ENCODE data around the gene FAXDC2.
"Not testable (repeated sequence)": the region's sequence is repeated elsewhere in the genome, so short reads cannot be mapped to it uniquely, and the experiment has no call there.

The FAXDC2 gene

GRCh38 chr5:154830596-154830995 lies 19.8 kb downstream of the FAXDC2 start:
- no peak for DNase-seq (ENCODE audit: low read depth in 2 of 2)

GRCh38 chr5:154830219-154830595 lies 20.2 kb downstream of the FAXDC2 start:
- DNase-seq (ENCODE audit: low read depth in 2 of 2), result no peak

DNA sequence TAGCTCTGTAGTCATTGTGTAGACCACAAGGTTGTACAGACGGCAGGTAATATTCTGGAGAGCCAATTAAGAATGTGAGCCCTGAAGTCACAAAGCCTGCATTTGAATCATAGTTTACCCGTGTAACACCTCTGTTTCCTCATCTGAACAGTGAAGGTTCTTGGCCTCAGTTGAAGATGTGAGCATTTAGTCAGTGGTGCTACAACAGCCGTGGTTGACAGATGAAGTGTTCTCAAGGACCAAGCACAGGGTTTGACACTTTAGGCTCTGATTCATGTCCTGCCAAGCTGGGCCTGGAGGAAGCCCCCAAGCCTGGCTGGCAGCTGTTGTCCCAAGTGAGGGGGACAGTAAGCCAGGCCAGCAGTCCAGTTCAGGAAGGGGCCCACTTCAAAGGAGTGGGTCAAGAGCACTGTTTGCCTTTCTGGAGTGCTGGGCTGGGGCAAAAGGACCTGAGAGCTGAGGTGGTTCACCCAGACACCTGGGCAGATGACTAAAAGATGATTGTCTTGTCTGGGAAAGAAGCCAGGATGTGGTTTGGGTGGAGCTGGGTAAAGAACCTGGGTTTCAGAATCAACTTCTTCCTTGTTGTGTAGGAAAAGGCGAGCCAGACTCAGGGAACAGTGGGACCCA lies 20.7 kb downstream of the FAXDC2 start:
- peak in 1 of 2 donors; percentile 9 for DNase-seq (ENCODE audit: low read depth in 2 of 2)

DNA sequence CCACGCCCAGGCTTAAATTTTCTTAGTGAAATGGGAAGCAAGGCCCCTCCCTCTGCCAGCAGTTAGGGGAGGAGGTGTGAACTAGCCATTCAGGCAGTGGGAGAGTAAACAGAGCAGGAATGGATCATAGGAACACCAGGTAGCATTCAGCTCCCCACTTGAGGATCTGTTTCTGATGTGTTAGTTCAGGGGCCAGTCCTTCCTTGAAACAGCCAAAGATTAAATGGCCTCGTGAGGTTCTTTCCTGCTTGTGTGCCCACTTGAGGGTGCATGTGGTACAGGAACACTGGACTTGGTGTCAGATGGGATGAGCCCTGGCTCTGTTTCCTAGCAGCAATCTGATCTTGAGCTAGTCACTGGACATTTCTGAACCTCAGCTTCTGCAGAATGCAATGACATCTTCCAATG lies 21.2 kb downstream of the FAXDC2 start:
- DNase-seq (ENCODE audit: low read depth in 2 of 2), result no peak

- no peak for DNase-seq (ENCODE audit: low read depth in 2 of 2)
Measured at GRCh38 chr5:154824070-154824469, 26.3 kb downstream of the FAXDC2 start.

GRCh38 chr5:154823605-154824004 lies 26.8 kb downstream of the FAXDC2 start:
- no peak for DNase-seq (ENCODE audit: low read depth in 2 of 2)

DNA sequence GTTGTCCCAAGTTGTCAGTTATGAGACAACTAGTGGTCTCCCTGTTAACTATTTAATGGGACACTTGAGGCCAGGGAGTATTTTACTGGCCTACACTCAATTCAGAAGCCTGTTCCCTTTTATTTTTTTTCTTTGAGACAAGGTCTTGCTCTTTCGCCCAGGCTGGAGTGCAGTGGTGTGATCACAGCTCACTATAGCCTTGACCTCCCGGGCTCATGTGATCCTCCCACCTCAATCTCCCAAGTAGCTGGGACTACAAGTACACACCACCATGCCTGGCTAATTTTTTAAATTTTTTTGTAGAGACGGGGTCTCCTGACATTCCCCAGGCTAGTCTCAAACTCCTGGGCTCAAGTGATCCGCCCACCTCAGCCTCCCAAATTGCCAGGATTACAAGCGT lies 27.5 kb downstream of the FAXDC2 start:
- not testable (repeated sequence) for DNase-seq (ENCODE audit: low read depth in 2 of 2)

GRCh38 chr5:154820383-154820782 lies 30.0 kb downstream of the FAXDC2 start:
- DNase-seq (ENCODE audit: low read depth in 2 of 2), result no peak

- DNase-seq (ENCODE audit: low read depth in 2 of 2), result no peak
Measured at GRCh38 chr5:154819546-154819945, 30.9 kb downstream of the FAXDC2 start.

DNA sequence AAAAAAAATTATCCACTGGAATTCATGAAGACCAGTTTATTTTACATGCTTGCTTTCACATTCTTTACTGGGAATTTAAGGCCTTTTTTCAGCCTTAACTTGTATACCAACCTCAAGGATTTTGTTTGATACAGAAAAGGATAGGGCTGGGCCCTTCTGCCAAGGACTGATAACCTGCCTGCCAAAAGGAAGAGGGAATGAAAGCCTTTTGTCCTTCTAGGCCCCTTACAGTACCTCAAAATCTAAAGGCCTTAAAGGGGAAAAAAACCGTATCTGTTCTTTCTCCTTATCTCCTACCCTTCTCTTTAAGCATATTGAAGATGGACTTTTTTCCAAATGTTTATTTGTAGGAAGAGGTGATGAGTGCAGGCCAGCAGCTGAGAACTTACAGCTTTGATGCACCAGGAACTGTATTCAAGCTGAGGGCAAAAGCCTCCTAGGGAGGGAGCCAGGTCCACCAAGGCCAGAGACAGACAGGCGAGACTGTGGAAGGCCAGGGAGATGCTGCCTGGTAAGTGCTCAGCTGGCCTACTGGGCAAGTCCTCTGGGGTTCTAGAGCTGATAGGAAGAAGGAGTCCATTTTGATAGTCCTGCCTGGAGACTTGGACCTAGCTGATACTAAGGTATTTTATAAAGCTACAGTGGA lies 31.8 kb downstream of the FAXDC2 start:
- no peak for DNase-seq (ENCODE audit: low read depth in 2 of 2)

DNA sequence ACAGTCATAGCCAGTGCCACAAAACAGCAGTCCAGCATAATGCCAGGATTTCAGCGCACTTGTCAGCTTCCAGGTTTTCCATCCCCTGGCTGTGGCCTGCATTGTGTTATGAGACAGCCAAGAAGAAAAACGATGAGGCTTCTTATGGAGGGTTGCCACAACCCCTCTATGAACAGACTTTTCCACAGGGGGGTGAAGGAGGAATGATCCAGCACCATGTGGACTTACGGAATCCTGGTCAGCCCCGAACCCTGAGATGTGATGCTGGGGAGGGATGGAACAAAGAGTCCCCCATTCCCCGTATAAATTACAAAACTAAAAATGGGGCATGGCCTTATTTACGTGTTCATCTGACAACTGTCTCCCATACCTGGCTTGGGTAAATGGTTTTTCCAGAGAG lies 32.6 kb downstream of the FAXDC2 start:
- no peak for DNase-seq (ENCODE audit: low read depth in 2 of 2)

DNA sequence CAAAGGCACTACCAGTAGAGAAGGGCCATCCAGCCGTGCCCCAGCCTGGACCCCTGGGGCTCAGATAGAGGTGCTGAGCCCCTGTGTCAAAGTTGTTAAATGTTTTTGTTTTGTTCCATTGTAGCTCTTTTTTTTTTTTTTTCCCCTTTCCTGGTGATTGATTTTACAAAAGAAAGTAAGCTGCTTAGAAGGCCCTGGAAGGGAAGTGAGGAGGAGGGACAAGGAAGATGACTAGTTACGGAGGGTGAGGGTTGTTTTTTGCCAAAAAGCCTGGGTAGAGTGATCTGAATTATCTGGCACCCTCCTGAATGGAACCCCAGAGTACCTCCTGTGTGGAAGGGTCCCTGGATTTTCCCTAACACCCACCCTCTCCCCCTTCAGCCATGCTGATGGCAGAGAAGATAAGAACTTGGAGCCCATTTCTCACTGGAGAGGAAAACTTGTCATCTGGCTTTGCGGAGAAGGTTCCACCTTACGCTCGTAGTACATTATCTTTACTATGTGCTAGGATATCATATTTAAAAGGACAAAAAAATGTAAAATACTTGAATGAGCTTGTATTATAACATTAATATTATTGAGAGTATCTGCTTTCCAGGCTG lies 33.4 kb downstream of the FAXDC2 start:
- DNase-seq (ENCODE audit: low read depth in 2 of 2), result no peak

GRCh38 chr5:154815684-154816247 lies 34.6 kb downstream of the FAXDC2 start:
- no peak for DNase-seq (ENCODE audit: low read depth in 2 of 2)

DNA sequence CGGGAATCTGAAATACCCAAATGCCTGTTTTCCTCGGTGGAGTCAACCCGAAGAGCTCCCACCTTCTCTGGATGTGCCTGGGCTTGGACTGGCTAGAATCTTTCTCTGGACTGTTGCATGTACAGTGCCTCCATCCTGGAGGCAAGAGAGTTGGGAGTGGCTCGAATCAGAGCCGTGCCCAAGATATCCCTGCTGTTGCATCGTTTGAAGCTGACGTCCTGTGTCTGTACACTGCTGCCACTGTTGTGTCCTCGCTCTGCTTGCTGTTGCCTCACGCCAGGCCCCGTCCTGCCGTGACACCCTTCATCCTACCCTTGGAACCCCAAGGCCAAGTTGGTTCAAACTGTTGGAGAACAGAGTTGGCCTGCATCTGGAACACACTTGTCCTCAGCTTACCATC lies 35.4 kb downstream of the FAXDC2 start:
- no peak for DNase-seq (ENCODE audit: low read depth in 2 of 2)

DNA sequence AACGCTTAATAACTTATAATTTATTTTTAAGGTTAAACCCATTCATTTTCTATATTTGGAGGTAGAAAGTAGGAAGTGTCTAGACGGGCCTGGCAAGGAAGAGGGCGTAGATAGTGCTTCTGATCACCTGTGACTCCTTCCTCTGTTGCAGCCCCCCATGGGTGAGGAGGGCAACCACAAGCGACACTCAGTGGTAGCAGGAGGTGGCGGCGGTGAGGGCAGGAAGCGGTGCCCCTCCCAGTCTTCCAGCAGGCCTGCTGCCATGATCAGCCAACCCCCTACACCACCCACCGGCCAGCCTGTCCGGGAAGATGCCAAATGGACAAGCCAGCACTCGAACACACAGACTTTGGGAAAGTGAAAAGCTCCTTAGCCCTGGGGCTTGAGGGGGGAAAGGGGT lies 36.7 kb downstream of the FAXDC2 start:
- no peak for DNase-seq (ENCODE audit: low read depth in 2 of 2)

DNA sequence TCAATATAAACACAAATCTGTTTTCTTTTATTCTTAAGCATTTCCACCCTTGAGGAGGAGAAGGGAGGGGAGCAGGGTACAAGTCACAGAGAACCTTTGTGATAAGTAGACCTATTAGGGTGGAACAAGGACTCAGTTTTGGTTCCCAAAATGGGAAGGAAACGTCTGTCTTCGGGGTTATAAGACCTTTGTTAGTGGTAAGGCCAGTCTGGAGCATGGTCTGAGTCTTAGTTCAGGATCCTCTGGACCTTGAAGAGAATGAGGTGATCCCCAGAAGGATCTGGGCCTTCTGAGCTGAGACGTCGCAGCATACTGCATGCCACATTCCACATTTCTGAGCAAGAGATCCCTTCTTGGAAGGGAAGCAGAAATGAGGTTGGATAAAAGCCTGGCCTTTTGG lies 37.2 kb downstream of the FAXDC2 start:
- no peak for DNase-seq (ENCODE audit: low read depth in 2 of 2)

DNA sequence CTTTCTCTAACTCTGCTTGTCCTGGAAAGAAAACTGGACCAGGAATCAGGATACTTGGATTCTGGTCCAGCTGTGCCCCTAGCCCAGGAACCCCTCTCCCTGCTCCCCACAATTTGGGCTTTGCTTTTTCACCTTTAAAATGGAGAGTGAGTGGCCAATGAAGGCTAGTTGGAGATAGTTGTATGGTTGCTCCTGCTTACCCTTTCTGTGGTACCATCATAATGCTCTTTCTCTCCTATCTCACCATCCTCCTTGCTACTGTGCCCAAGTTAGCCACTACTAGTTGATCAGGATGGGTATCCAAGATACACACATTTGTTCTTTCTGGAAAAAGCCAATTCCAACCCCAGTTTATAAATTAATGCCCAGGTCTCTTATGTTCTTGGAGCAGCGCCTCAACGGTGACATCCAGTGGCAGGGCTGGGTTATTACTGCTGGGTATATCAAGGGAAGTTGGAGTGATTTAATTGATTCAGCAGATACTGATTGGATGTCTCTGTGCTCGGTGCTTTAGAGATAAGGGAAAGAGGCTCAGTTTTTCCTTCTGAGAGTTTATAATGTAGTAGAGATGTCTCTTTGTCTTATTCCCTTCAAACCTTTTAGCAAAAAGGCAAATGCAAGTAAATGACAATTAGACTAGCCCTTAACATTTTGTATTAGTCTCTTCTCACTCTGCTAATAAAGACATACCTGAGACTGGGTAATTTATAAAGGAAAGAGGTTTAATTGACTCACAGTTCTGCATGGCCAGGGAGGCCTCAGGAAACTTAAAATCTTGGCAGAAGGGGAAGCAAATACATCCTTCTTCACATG lies 38.5 kb downstream of the FAXDC2 start:
- peak; percentile 31 to 34 for DNase-seq (ENCODE audit: low read depth in 2 of 2)

DNA sequence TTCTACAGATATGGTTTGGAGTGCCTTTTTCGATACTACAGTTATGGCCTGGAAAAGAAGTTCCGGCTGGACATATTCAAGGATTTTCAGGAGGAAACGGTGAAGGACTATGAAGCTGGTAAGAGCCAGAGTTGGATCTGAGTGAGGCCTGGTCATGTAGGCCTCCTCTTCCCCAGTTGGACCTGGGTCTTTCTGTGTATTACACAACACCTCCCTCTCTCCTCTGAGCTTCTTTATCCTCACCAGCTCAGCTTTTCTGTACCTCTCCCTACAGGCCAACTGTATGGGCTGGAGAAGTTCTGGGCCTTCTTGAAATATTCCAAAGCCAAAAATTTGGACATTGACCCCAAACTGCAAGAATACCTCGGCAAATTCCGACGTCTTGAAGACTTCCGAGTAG lies 39.2 kb downstream of the FAXDC2 start:
- DNase-seq (ENCODE audit: low read depth in 2 of 2), result no peak

- no peak for DNase-seq (ENCODE audit: low read depth in 2 of 2)
Measured at GRCh38 chr5:154806176-154806575, 44.2 kb downstream of the FAXDC2 start.

DNA sequence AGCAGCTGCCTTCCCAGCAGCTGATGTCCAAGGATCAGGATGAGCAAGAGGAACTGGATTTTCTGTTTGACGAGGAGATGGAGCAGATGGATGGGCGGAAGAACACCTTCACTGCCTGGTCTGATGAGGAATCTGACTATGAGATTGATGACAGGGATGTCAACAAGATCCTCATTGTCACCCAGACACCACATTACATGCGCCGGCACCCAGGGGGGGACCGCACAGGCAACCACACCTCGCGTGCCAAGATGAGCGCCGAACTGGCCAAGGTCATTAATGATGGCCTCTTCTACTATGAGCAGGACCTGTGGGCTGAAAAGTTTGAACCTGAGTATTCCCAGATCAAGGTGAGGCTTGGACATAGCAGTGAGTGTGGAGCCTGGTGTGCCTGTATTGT lies 48.4 kb downstream of the FAXDC2 start:
- DNase-seq (ENCODE audit: low read depth in 2 of 2), result no peak

DNA sequence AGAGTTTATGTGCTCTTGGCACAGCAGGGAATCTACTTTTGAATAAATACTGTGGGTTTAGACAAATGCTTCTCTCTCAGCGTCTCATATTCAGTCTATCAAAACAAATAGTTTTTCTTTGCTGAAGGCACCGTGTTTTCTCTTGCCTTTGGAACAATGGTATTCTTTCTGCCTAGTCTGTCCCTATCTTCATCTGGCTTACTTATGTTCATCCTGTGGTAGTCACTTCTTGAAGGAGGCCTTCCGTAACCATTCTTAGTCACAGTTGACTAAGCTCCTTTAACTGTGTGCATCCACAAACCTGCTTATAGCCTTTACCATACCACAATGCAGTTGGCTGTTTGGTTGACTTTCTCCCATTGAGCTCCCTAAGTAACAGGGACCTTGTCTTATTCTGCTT lies 49.3 kb downstream of the FAXDC2 start:
- DNase-seq (ENCODE audit: low read depth in 2 of 2), result no peak

GRCh38 chr5:154800582-154800981 lies 49.8 kb downstream of the FAXDC2 start:
- DNase-seq (ENCODE audit: low read depth in 2 of 2), result no peak
